GM13977 (cell line): ENCODE results near the gene SIVA1.
"Not testable (repeated sequence)": the region's sequence is repeated elsewhere in the genome, so short reads cannot be mapped to it uniquely, and the experiment has no call there.

ENCODE experiments used
- DNase-seq: peaks from one replicate; pipeline ENCODE4 v3.0.0; 2012; ENCODE audit warnings: low spot score
- CTCF ChIP-seq: IDR thresholded peaks from 2 replicates; pipeline ENCODE4 v1.5.1; 2012; ENCODE audit warnings: mild to moderate bottlenecking, control low read depth; ENCODE audit not compliant: insufficient read depth; ENCODE audit errors: extremely low read depth, missing control alignments
- in situ Hi-C: fragments of 300-500 bp; cut with MboI; formaldehyde crosslinking; loops from one replicate; pipeline ENCODE4 v1.12.0; 2022; ENCODE audit warnings: low sequenced_read_pairs, low pct_unique_long_range_greater_than_20kb, mixed read lengths, inconsistent platforms; ENCODE audit not compliant: unreplicated experiment

SIVA1 gene

GRCh38 chr14:104746071-104746545, 6.8 kb upstream of the SIVA1 start:
- no peak for TF ChIP-seq CTCF

GRCh38 chr14:104746934-104747481, 5.9 kb upstream of the SIVA1 start:
- in situ Hi-C loops: no loop called here
- DNase-seq: no peak
- no peak for TF ChIP-seq CTCF

More at GRCh38 chr14:104746071-104746545, 6.8 kb upstream of the SIVA1 start:
- DNase-seq: no peak
- in situ Hi-C loops: no loop called here

GRCh38 chr14:104747876-104748275, 5.1 kb upstream of the SIVA1 start:
- no peak for TF ChIP-seq CTCF
- DNase-seq: no peak
- in situ Hi-C loops: no loop called here

GRCh38 chr14:104749111-104749649, 3.8 kb upstream of the SIVA1 start:
- no peak for DNase-seq
- in situ Hi-C loops: no loop called here
- TF ChIP-seq CTCF: no peak

- no peak for TF ChIP-seq CTCF
- in situ Hi-C loops: loop anchor here (25.0 kb wide), 1 partner anchor 287 kb away; no protein-coding TSS in a partner anchor
Observed at GRCh38 chr14:104750056-104750752, 2.7 kb upstream of the SIVA1 start.

GRCh38 chr14:104750753-104751057, 2.2 kb upstream of the SIVA1 start:
- not testable (repeated sequence) for DNase-seq
- in situ Hi-C loops: loop anchor here (25.0 kb wide), 1 partner anchor 287 kb away; no protein-coding TSS in a partner anchor

More at GRCh38 chr14:104750056-104750752, 2.7 kb upstream of the SIVA1 start:
- DNase-seq: no peak

- in situ Hi-C loops: loop anchor here (25.0 kb wide), 1 partner anchor 286 kb away; no protein-coding TSS in a partner anchor
- no peak for DNase-seq
Observed at GRCh38 chr14:104751539-104752422, 1.2 kb upstream of the SIVA1 start.

More at GRCh38 chr14:104751539-104752422, 1.2 kb upstream of the SIVA1 start:
- peak; percentile 24 for TF ChIP-seq CTCF
